Adipocyte (in vitro differentiated cells): ENCODE results near the gene SLC39A13.

Experiments
- DNase-seq: peaks from one replicate; pipeline ENCODE4 v3.0.0-alpha.2; 2015; ENCODE audit warnings: low read depth
- H3K27me3 ChIP-seq: replicated peaks from 2 replicates; pipeline ENCODE4 v1.7.0; 2013; ENCODE audit warnings: mild to moderate bottlenecking, low read length, moderate library complexity; ENCODE audit not compliant: control insufficient read depth, insufficient read depth
- H3K36me3 ChIP-seq: 2 replicates; pipeline ENCODE4 v1.7.0; 2013; ENCODE audit warnings: low read length, mild to moderate bottlenecking, moderate library complexity; ENCODE audit not compliant: control insufficient read depth, insufficient read depth, severe bottlenecking
- H3K4me1 ChIP-seq: 2 replicates; pipeline ENCODE4 v1.7.0; 2013; ENCODE audit warnings: mild to moderate bottlenecking, low read length, moderate library complexity; ENCODE audit not compliant: control insufficient read depth, insufficient read depth
- H3K4me3 ChIP-seq: 2 replicates; pipeline ENCODE4 v1.7.0; 2013; ENCODE audit warnings: mild to moderate bottlenecking, low read length, moderate library complexity
- H3K9ac ChIP-seq: 2 replicates; pipeline ENCODE4 v1.7.0; 2013; ENCODE audit warnings: mild to moderate bottlenecking, low read length, moderate library complexity
- H3K9me3 ChIP-seq: 2 replicates; pipeline ENCODE4 v1.7.0; 2013; ENCODE audit warnings: mild to moderate bottlenecking, low read length, moderate library complexity; ENCODE audit not compliant: control insufficient read depth

Gene SLC39A13

DNA sequence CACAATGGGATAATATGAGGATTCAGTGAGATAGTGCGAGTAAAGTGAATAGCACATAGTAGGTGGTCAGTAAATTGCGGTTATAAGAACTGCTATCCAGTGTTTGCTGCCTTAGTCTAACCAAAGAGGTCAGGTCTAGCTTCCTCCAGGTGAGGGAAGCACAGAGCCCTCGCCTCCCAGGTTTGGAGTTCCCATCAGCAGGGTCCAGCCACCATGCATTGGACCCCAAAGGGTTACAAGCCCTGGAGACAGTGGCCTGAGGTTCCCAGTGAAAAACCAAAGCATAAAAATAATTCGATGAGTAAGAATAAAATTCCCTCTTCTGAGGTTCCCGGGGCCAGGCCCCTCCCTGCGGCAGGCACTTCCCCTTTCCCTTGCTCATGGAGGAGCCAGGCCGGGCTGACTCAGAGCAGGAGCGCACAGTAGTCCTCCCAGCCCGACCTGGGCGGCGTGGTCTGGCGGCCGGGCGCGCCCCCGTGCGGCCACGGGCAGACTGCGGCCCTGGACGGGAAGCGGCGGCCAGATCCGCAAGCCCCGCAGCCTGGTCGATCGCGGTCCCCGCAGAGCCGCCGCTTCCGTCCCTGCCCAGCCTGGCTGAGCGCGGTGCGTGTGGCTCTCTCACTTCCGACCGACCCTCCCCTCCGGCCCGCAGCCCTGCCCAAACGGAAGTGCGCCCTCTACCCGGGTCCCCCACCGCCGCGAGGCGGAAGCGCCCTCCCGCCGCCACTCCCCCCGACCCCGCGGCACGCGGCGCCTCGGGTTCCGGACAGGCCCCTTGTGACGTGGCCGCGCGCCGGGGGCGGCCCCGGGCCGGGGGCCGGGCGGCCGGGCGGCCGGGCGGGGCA lies at the start of gene SLC39A13:
Gene SLC39A13 (plus strand): TSS at position 845 of the 845 bp plus-strand sequence. CDS start 1,505 bp downstream, outside the sequence.
- Histone ChIP-seq H3K4me3 (peak within 1 kb of the TSS; percentile 98), H3K27me3 (no peaks in the 10 kb centered on the region), H3K4me1 (peaks cover 32% of the 10 kb centered on the region), H3K9ac (peak within 1 kb of the TSS; percentile 99), H3K36me3 (peaks cover 13% of the 10 kb centered on the region), H3K9me3 (no peaks in the 10 kb centered on the region)
- DNase-seq: peak; percentile 97

- no peak for DNase-seq
- H3K4me1 ChIP-seq: no peaks in the 10 kb centered on the region
- H3K9me3 ChIP-seq: no peaks in the 10 kb centered on the region
- no peaks in the 10 kb centered on the region for H3K27me3 ChIP-seq
- no peak overlapping the region for H3K4me3 ChIP-seq
- no peaks in the 10 kb centered on the region for H3K36me3 ChIP-seq
- H3K9ac ChIP-seq: no peak overlapping the region
Observed at GRCh38 chr11:47358731-47359051, 49.7 kb upstream of the SLC39A13 start.

DNA sequence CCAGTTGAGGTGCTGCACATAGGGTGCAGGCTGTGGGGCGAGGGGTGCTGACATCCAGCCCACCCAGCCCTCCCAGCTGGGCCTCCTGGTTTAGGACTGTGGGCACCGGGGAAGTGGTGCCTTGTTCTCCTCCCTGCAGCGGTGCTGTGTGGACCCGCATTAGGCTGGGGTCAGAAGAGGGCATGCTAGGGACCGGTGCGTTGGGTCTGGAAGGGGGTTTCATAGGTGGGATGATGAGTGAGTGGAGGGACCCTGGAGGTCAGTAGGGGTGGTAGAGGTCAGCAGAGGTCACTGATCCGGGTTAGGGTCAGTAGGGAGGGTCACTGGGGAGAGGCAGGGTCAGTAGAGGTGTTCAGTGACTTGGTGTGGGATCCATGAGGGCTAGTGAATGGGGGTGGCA lies 49.2 kb upstream of the SLC39A13 start:
- Histone ChIP-seq H3K9me3 (no peaks in the 10 kb centered on the region), H3K36me3 (no peaks in the 10 kb centered on the region), H3K4me3 (no peak overlapping the region), H3K9ac (no peak overlapping the region), H3K4me1 (no peaks in the 10 kb centered on the region), H3K27me3 (peaks cover under 1% of the 10 kb centered on the region)
- DNase-seq: no peak

DNA sequence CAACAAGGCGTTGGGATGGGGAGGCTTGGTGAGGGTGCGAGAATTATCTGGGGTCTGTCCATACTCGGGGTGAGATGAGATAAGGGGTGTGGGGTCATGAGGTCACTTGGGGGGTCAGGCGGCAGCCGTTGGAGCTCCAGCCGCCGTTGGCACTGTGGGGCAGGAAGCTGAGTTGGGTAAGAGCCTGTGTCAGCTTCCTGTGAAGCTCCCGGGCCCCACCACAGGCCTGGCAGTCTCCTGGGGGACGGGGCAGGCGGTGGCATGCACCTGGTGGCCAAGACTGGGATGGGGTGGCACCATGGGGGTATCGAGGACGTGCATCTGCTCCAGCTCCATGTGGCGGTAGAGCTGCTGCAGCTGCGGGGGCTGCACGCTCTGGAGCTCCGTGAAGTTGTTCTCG lies 48.8 kb upstream of the SLC39A13 start:
- Histone ChIP-seq H3K4me1 (no peaks in the 10 kb centered on the region), H3K27me3 (peaks cover 4% of the 10 kb centered on the region), H3K9ac (no peak overlapping the region), H3K4me3 (no peak overlapping the region), H3K9me3 (no peaks in the 10 kb centered on the region), H3K36me3 (no peaks in the 10 kb centered on the region)
- DNase-seq: no peak

- DNase-seq: no peak
- Histone ChIP-seq H3K9me3 (no peaks in the 10 kb centered on the region), H3K36me3 (no peaks in the 10 kb centered on the region), H3K4me1 (no peaks in the 10 kb centered on the region), H3K4me3 (no peak overlapping the region), H3K9ac (no peak overlapping the region), H3K27me3 (peaks cover 11% of the 10 kb centered on the region)
Observed at GRCh38 chr11:47360341-47360740, 48.0 kb upstream of the SLC39A13 start.

GRCh38 chr11:47361419-47361818 lies 47.0 kb upstream of the SLC39A13 start:
- Histone ChIP-seq H3K9me3 (no peaks in the 10 kb centered on the region), H3K4me3 (no peak overlapping the region), H3K9ac (no peak overlapping the region), H3K36me3 (no peaks in the 10 kb centered on the region), H3K4me1 (no peaks in the 10 kb centered on the region), H3K27me3 (peaks cover 12% of the 10 kb centered on the region)
- no peak for DNase-seq

DNA sequence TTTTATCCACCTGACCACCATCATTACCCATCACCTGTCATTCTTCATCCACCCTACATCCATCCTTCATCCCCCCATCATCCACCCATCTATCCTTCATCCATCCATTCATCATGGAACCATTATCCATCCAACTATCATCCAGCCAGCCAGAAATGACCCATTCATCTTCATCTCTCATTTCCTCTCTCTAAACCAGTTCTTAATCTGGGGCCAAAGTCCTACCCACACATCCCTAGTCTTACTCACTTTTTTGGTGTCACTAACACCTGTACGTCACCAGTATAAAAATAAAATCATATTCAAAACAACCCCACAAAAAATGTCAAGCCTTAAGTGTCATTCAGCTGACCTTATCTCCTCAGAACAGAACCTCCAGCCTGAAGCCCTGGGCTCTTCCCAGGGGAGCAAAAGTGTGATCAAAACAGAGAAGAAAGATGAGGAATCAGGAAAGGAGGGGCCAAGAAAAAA lies 42.3 kb upstream of the SLC39A13 start:
- Histone ChIP-seq H3K36me3 (no peaks in the 10 kb centered on the region), H3K9me3 (no peaks in the 10 kb centered on the region), H3K4me1 (peaks cover 7% of the 10 kb centered on the region), H3K9ac (no peak overlapping the region), H3K27me3 (peaks cover 12% of the 10 kb centered on the region), H3K4me3 (no peak overlapping the region)
- no peak for DNase-seq

- no peak for DNase-seq
- peaks cover 7% of the 10 kb centered on the region for H3K4me1 ChIP-seq
- H3K9me3 ChIP-seq: no peaks in the 10 kb centered on the region
- H3K9ac ChIP-seq: no peak overlapping the region
- H3K36me3 ChIP-seq: no peaks in the 10 kb centered on the region
- H3K27me3 ChIP-seq: peaks cover 7% of the 10 kb centered on the region
- H3K4me3 ChIP-seq: no peak overlapping the region
Observed at GRCh38 chr11:47369676-47370075, 38.7 kb upstream of the SLC39A13 start.

DNA sequence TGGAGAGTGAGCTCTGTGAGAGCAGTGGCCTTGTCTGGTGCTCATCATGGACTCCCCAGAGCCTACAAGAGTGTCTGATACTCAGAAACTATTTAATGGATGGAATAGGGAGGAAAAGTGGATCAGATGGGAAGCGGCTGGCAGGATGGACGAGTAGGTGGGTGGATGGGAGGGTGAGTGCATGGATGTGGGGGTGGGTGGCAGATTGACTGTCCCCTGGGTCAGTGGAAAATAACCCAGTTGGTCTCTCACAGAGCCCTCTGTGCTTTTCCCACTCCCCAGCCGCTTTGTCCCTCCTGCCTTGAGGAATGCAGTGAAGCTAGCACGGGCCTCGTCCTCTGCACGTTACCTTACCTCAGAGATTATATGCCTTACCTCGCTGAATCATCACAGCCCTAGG lies 36.0 kb upstream of the SLC39A13 start:
- H3K36me3 ChIP-seq: no peaks in the 10 kb centered on the region
- H3K4me3 ChIP-seq: no peak overlapping the region
- DNase-seq: no peak
- no peaks in the 10 kb centered on the region for H3K9me3 ChIP-seq
- H3K4me1 ChIP-seq: peaks cover 7% of the 10 kb centered on the region
- H3K27me3 ChIP-seq: no peaks in the 10 kb centered on the region
- no peak overlapping the region for H3K9ac ChIP-seq

- Histone ChIP-seq H3K27me3 (no peaks in the 10 kb centered on the region), H3K9ac (no peak overlapping the region), H3K4me3 (no peak overlapping the region), H3K9me3 (no peaks in the 10 kb centered on the region), H3K36me3 (no peaks in the 10 kb centered on the region), H3K4me1 (peaks cover 6% of the 10 kb centered on the region)
- DNase-seq: peak; percentile 94
Observed at GRCh38 chr11:47373876-47374719, 34.3 kb upstream of the SLC39A13 start.

DNA sequence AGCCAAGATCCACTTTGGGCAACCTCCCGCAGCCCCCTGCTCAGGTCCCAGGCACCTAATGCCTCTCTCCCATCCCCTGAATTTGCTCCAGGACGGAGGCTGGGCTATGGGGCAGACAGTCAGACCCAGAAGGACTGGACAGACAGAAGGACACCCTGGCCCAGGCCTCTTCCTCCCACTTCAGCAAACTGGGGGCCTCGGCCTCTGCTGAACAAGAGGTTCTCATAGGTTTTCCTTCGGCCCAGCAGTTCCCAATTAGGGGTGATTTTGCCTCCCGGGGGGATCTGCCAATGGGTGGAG lies 33.7 kb upstream of the SLC39A13 start:
- Histone ChIP-seq H3K4me1 (peaks cover 2% of the 10 kb centered on the region), H3K4me3 (no peak overlapping the region), H3K9ac (no peak overlapping the region), H3K9me3 (no peaks in the 10 kb centered on the region), H3K36me3 (no peaks in the 10 kb centered on the region), H3K27me3 (no peaks in the 10 kb centered on the region)
- DNase-seq: no peak
